Measurements from ENCODE around the gene PDE10A. TPM values are rescaled to one million over a fixed set of nuclear protein-coding genes. Genes with fewer than 3 reads are reported as not detected.

Gene PDE10A
- total RNA-seq, 1 donor from 2014 or later, result 6.9 TPM

DNA sequence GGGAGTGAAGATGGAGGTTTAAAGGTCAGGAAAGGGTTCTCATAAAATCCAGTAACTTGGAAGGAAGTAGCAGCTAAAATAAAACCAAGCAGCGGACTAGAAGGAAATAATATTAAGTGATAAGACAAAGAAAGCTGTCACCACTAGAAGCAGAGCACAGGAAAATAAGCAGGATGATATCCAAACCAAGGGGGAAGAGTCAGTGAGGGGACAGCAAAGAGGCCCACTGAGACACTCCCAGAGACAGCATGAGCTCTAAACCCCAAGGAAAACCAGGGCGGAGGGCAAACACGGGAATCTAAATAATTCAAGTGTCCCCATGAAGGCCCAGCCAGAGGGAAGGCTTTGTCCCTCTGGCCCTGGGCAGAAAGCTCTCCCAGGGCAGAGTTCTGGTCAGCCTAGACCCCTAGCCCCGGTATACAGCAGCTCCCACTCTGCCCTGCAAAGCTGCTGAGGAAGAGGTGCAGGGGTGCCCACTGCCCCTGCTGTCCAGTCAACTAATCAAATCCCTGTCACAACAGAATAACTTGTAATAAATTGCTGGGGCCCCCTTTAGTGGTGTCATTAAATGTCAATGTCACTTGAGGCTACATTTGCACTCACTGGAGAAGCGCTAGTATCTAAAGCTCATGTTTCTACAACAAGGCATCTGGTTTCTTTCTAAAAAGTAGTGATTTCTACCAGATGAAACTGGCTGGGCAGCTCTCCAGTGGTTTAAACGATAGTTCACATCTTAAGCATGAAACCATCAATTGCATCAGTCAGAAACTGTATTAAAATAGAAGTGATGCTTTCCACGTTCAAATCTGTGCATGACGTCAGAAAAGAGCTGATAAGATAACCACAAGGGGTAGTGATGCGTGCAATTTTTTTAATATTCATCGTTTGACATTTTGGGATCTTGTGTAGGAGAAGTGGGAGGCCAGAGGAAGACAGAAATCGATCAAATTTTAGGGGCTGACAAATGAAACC, 13.6 kb downstream of the PDE10A start:
- DNase-seq (ENCODE audit: low read depth), result no peak
- TF ChIP-seq, protein P1, sequence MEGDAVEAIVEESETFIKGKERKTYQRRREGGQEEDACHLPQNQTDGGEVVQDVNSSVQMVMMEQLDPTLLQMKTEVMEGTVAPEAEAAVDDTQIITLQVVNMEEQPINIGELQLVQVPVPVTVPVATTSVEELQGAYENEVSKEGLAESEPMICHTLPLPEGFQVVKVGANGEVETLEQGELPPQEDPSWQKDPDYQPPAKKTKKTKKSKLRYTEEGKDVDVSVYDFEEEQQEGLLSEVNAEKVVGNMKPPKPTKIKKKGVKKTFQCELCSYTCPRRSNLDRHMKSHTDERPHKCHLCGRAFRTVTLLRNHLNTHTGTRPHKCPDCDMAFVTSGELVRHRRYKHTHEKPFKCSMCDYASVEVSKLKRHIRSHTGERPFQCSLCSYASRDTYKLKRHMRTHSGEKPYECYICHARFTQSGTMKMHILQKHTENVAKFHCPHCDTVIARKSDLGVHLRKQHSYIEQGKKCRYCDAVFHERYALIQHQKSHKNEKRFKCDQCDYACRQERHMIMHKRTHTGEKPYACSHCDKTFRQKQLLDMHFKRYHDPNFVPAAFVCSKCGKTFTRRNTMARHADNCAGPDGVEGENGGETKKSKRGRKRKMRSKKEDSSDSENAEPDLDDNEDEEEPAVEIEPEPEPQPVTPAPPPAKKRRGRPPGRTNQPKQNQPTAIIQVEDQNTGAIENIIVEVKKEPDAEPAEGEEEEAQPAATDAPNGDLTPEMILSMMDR (conservative IDR thresholded peaks at IDR 0.05; ENCODE audit: low read depth, low read length), result no peak
- no peak overlapping the region for H3K4me3 ChIP-seq (ENCODE audit: low read depth, low read length)

DNA sequence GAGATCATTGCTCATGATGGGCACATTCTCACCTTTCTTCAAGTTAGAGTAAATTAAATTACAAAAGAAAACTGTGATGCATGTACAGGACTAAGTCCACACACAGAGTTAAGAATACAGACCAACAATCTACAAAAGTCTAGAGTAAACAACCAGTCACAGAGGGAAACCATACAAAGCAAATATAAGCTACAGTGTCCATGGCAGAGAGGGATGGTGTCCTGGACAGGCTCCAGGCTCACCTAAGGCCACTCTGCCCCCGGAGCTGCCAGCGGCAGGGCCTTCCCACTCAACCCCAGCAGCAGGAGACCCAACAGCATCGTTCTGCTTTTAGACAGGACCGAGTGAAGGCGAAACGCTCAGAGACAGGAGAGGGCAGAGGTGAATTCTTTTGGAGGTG, 16.0 kb downstream of the PDE10A start:
- no peak for DNase-seq (ENCODE audit: low read depth)
- H3K4me3 ChIP-seq (ENCODE audit: low read depth, low read length), result no peak overlapping the region
- TF ChIP-seq, protein P1 (conservative IDR thresholded peaks at IDR 0.05; ENCODE audit: low read depth, low read length), result no peak

DNA sequence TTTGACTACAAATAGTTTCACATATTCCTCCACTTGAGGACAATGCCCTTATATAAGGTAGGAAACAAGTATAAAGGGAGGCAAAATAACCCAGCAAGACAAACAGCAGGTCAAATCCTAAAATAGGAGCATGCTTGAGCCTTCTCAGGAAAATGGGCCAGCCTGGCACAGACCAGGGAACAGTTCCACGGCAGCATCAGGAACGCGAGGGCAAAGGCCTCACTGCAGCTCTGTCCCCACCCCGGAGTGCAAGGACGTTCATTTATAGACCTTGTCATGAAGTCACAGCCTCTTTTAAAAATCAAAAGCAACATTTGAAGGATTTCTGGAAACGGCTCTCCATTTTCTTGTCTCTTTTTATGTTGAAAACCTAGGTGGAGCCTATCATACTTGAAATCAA, 17.1 kb downstream of the PDE10A start:
- DNase-seq (ENCODE audit: low read depth), result no peak
- TF ChIP-seq, protein P1 (conservative IDR thresholded peaks at IDR 0.05; ENCODE audit: low read depth, low read length), result no peak
- no peak overlapping the region for H3K4me3 ChIP-seq (ENCODE audit: low read depth, low read length)

DNA sequence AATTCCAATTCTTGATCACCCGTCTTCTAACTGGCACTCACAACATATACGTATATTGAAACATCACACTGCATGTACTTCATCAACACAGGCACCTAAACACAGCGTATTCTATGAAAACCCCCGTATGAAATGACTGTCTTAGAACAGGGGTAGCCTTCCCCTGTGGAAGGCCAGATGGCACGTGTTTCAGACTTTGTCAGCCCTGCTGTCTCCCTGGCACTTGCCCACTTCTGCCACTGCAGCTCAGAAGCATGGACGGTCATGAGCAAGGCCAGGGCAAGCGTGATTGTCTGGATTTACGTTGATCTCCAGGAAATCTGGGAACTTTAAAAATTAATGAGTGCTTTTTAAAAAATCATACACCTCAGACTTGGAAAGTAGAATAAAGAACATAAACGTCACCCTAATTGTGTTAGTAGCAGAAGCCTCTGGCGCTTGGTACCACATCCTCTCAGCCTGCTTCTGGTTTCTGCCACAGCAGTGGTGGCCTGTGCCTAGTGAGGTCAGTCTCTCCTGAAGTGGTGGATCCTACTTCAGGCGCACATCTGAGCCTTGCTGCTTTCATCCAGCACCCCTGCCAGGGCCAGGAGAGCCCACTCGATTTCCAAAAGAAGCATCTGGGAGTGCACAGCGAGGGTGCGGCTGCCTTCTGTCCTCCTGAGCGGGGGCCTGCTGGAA, 18.3 kb downstream of the PDE10A start:
- H3K4me3 ChIP-seq (ENCODE audit: low read depth, low read length), result no peak overlapping the region
- TF ChIP-seq, protein P1 (conservative IDR thresholded peaks at IDR 0.05; ENCODE audit: low read depth, low read length), result no peak
- no peak for DNase-seq (ENCODE audit: low read depth)

GRCh38 chr6:165643015-165643414, 20.0 kb downstream of the PDE10A start:
- H3K4me3 ChIP-seq (ENCODE audit: low read depth, low read length), result no peak overlapping the region
- TF ChIP-seq, protein P1 (conservative IDR thresholded peaks at IDR 0.05; ENCODE audit: low read depth, low read length), result no peak
- no peak for DNase-seq (ENCODE audit: low read depth)

DNA sequence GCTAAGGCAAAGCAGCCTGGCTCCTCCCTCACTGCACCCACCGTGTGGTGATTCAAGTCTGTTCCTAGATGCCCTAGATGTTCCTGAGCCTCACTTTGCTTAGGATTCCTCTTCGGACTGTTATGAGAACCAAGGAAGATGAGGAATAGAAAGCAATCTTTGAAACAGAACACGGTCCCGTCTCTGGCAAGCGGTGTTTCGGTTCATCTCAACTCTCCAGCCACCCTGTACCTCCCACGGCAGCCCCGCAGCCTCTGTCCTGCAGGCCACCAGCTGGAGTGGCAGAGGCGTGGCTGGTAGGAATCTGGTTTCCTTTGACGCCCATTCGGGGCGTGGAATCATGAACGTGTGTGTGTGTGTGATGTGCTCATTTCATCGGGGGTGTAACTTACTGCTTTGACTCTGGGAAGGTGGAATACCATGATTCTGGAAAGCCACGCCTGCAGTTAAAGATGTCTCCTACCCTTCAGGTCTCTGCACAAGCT, 21.3 kb downstream of the PDE10A start:
- TF ChIP-seq, protein P1 (conservative IDR thresholded peaks at IDR 0.05; ENCODE audit: low read depth, low read length), result no peak
- DNase-seq (ENCODE audit: low read depth), result no peak
- H3K4me3 ChIP-seq (ENCODE audit: low read depth, low read length), result no peak overlapping the region

Data from epithelial cell of proximal tubule (primary cell).